Measurements from ENCODE around the gene SEC22A. TPM values are rescaled to one million over a fixed set of nuclear protein-coding genes. Genes with fewer than 3 reads are reported as not detected.
"Not testable (repeated sequence)": the region's sequence is repeated elsewhere in the genome, so short reads cannot be mapped to it uniquely, and the experiment has no call there.

SEC22A gene
- total and polyA plus RNA-seq, 2 of the 13 experiments (the other 11 are each of a cell fraction or from before 2014, with no cell fraction given): 14.1 to 17.3 TPM

GRCh38 chr3:123221369-123221768 lies 19.6 kb downstream of the SEC22A start:
- DNase-seq (ENCODE audit: low spot score); H3K9ac ChIP-seq (ENCODE audit: insufficient read depth, low read depth, low read length); in situ Hi-C loops (cut with HindIII; ENCODE audit: extremely low pct_ligation_motif_present, low pct_unique_long_range_greater_than_20kb); H3K27ac ChIP-seq (ENCODE audit: extremely low read length, insufficient read depth, low read length); H4K20me1 ChIP-seq (ENCODE audit: insufficient read depth, low read length); BruUV-seq (replicated peaks); H3K4me1 ChIP-seq (ENCODE audit: insufficient read depth, low read length); H3K4me3 ChIP-seq (replicated peaks in 1 of 3; ENCODE audit: insufficient read depth in 1 of 3, low read depth in 2 of 3, low read length in 3 of 3); H3K4me2 ChIP-seq (ENCODE audit: low read depth, low read length); H3K9me3 ChIP-seq (ENCODE audit: low read length); H3K79me2 ChIP-seq (ENCODE audit: insufficient read depth, low read length); FAIRE-seq; CTCF ChIA-PET (ENCODE audit: low intra/inter-chr PET ratio, low total read pairs); H2AFZ ChIP-seq (ENCODE audit: low read length); H3K27me3 ChIP-seq (ENCODE audit: control insufficient read depth in 1 of 2, insufficient read depth in 2 of 2, low read length in 2 of 2); POLR2A ChIA-PET; intact Hi-C loops (cut with micrococcal nuclease; ENCODE audit: unreplicated experiment); H3K36me3 ChIP-seq (replicated peaks in 1 of 2; ENCODE audit: control insufficient read depth in 1 of 2, insufficient read depth in 2 of 2, low read length in 2 of 2): not testable (repeated sequence)
- WGBS (ENCODE audit: low lambda C conversion rate): 86% methylated on average over 4 of the region's 4 CpGs
- ATAC-seq: peak; percentile 38; the same call in 1 of the 3 replicates

GRCh38 chr3:123225016-123225415 lies 23.3 kb downstream of the SEC22A start:
- Histone ChIP-seq H2AFZ (ENCODE audit: low read length) (no peak overlapping the region), H3K4me1 (ENCODE audit: insufficient read depth, low read length) (no peaks in the 10 kb centered on the region), H3K27me3 (ENCODE audit: control insufficient read depth in 1 of 2, insufficient read depth in 2 of 2, low read length in 2 of 2) (no peaks in the 10 kb centered on the region), H3K9me3 (ENCODE audit: low read length) (peaks cover 18% of the 10 kb centered on the region), H3K79me2 (ENCODE audit: insufficient read depth, low read length) (no peaks in the 10 kb centered on the region), H3K4me2 (ENCODE audit: low read depth, low read length) (no peak overlapping the region), H3K9ac (ENCODE audit: insufficient read depth, low read depth, low read length) (no peak overlapping the region), H3K36me3 (replicated peaks in 1 of 2; ENCODE audit: control insufficient read depth in 1 of 2, insufficient read depth in 2 of 2, low read length in 2 of 2) (peaks cover 0 to 2% of the 10 kb centered on the region in 2 experiments; a peak in 1 of 5 replicates), H3K27ac (ENCODE audit: extremely low read length, insufficient read depth, low read length) (no peak overlapping the region), H3K4me3 (replicated peaks in 1 of 3; ENCODE audit: insufficient read depth in 1 of 3, low read depth in 2 of 3, low read length in 3 of 3) (no peak overlapping the region), H4K20me1 (ENCODE audit: insufficient read depth, low read length) (no peaks in the 10 kb centered on the region)
- POLR2A ChIA-PET: no interaction called here
- BruUV-seq (replicated peaks): no TSS peak
- intact Hi-C loops (cut with micrococcal nuclease; ENCODE audit: unreplicated experiment) (no loop called here), in situ Hi-C loops (cut with HindIII; ENCODE audit: extremely low pct_ligation_motif_present, low pct_unique_long_range_greater_than_20kb) (no loop called here)
- TF ChIP-seq ZNF775 (CRISPR knock-in tag; IDR thresholded peaks at IDR 0.05; ENCODE audit: borderline replicate concordance) (no peak), KDM6A (CRISPR knock-in tag; IDR thresholded peaks at IDR 0.05; ENCODE audit: low read depth) (no peak), RFXAP (CRISPR knock-in tag; IDR thresholded peaks at IDR 0.05; ENCODE audit: borderline replicate concordance) (no peak), MAFK (conservative IDR thresholded peaks at IDR 0.05 in 1 of 2, IDR thresholded peaks at IDR 0.05 in 1 of 2; ENCODE audit: low read length in 2 of 2) (0 out of 4 replicates have a peak, but pooled peaks of 1 of the 2 experiments have one; percentile 16), TGIF2 (CRISPR knock-in tag; IDR thresholded peaks at IDR 0.05) (no peak)
- DNase-seq (ENCODE audit: low spot score): no peak
- 96% methylated on average over 3 of the region's 3 CpGs for WGBS (ENCODE audit: low lambda C conversion rate)
- no peak for FAIRE-seq
- ATAC-seq: no peak
- CTCF ChIA-PET (ENCODE audit: low intra/inter-chr PET ratio, low total read pairs): no interaction called here
